Stimulated activated CD4-positive, alpha-beta T cell treated with anti-CD3 and anti-CD28 coated beads, Interleukin-4, amount 100 ng/mL, for 48 hours (primary cell): ENCODE measurements around the gene SCN8A.

Experiments
- DNase-seq, 2 donors: peaks; one replicate each; pipeline ENCODE4 v3.0.0-alpha.2; 2020; ENCODE audit warnings: low read depth in 2 of 2

SCN8A gene

GRCh38 chr12:51717326-51717925 lies 126.4 kb downstream of the SCN8A start:
- no peak for DNase-seq

DNA sequence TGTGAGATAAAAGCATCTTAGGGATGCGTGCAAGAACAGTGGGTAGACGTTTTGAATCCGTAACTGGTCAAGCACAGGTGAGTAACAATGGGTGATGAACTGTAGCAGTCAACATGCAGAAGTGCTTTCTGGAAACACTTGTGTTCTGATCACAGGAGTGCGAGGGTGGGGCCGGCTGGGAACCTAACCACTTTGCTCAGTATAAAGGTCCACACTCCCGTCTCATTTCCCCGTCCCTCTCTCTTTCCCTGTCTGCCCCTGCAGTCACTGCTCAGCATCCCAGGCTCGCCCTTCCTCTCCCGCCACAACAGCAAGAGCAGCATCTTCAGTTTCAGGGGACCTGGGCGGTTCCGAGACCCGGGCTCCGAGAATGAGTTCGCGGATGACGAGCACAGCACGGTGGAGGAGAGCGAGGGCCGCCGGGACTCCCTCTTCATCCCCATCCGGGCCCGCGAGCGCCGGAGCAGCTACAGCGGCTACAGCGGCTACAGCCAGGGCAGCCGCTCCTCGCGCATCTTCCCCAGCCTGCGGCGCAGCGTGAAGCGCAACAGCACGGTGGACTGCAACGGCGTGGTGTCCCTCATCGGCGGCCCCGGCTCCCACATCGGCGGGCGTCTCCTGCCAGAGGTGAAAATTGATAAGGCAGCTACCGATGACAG lies 130.4 kb downstream of the SCN8A start:
- peak; percentile 26 to 49 for DNase-seq

DNA sequence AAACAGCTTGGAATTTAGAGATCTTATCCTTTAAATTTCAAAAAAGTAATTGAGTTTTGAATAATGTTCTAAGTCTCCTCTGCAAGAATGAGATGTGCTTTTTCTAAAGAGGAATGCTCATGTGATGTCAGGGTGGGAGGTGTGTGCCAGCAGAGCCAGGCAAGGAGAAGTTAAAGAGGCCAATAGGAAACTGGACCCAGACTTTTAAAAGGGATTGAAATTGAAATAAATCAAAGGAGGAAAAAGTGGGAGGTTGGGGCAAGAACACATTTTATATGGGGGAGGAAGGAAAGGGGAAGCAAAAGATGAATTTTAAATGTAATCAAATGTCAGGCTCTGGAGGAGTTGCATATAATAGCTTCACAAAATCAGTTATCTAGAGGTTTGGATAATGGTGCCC lies 131.4 kb downstream of the SCN8A start:
- DNase-seq = no peak

DNA sequence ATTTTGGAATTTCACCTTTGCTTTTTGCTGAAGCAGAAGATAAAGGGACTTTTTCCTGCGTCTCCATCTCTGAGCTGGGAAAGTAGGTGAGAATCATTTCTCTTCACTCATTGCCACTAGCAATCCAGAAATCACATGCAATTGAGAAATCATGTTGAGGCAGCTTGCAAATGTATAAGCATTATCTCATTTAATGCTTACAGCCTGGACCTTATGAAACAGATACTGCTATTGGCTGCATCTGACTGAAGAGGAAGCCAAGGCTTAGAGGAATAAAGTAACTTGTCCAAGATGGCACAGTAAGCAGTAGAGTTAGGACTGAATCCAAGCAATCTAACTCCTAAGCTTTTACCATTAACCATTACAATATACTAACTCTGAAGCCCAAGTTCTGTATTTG lies 135.1 kb downstream of the SCN8A start:
- DNase-seq = no peak

DNA sequence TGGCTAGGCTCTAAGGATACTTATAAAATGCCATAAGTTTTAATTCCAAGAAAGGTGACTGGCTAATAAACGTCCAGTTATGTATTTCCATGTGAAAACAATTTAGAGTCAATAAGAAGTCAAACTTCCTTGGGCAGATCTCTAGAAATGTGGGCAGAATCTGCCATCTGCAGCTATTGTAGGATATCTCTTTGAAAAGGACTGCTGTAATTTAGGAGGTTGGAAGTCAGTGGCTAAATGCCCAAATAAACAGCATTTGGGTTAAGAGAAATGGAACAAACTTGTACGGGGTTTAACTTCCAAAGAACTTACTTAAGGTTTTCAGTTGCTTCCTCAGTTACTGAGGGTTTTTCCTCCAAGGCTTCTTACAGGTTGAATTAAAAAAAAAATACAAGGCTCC lies 135.9 kb downstream of the SCN8A start:
- DNase-seq = no peak

- no peak for DNase-seq
These were observed 138.3 kb downstream of the SCN8A start for GRCh38 chr12:51729331-51729730.

DNA sequence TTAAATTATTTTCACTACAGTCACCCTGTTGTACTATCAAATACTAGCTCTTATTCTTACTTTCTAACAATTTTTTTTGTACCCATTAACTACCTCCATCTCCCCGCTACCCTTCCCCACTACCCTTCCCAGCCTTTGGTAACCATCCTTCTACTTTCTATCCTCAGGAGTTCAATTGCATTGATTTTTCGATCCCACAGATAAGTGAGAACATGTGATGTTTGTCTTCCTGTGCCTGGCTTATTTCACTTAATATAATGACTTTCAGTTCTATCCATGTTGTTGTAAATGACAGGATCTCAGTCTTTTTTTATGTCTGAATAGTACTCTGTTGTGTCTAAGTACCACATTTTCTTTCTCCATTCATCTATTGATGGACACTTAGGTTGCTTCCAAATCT lies 139.7 kb downstream of the SCN8A start:
- DNase-seq = no peak

- no peak for DNase-seq
These were observed 149.5 kb downstream of the SCN8A start for GRCh38 chr12:51740536-51740935.

DNA sequence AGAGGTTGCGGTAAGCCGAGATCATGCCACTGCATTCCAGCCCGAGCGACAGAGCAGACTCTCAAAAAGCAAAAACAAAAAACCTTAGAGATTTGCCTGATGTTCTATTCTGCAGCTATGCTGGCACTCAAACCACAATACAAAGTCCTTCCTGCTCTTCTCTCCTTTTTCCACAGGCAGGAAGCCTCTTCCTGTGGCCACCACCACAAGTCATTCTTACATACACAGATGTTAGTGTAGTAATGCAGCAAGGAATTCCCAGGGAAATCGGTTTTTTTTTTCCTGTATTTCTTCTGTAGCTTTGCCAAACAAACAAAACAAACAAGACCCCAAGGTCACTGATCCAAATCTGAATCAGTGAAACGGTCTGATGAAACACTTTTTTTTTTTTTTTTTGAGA lies 153.2 kb downstream of the SCN8A start:
- no peak for DNase-seq

- no peak for DNase-seq
These were observed 153.9 kb downstream of the SCN8A start for GRCh38 chr12:51744957-51745356.

DNA sequence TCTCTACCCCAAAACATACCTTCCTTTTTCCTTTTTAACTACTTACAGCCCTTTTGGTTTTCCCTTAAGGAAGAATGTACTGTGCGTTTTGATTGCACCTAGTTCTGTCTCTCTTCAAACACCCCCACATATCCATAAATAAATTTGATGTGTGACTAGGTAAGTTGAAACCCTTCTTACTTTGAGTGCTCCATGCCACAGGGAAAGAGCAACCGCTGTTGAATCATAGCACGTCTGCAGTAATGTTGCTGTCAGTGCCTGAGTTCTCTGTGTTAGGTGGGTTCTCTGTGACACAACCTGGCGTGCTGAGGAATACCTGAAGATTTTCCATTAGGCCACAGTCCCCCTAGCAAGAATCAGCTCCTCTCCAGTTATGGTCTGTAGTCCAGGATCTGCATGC lies 155.4 kb downstream of the SCN8A start:
- no peak for DNase-seq

- DNase-seq = no peak
These were observed 157.2 kb downstream of the SCN8A start for GRCh38 chr12:51748235-51748634.

GRCh38 chr12:51749206-51749985 lies 158.4 kb downstream of the SCN8A start:
- no peak for DNase-seq

GRCh38 chr12:51749986-51750317 lies 158.9 kb downstream of the SCN8A start:
- DNase-seq = no peak

DNA sequence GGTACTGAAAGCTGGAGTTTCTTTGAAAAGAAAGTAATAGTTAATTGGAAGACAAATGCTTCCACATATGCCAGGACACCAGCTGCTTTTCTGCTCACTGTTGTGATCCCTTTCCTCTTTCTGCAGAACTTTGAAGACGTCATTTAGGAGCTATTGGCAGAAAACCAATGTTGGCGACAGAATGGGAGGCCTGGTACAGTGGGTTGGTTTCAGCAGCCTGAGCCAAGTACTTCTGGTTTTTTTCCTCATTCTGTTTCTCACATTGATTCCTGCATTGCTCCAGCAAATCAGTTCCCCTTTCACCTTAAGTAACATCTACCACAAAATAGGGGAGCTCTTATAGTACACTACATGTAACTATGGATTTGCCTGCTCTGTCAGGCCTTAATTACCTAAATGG lies 160.6 kb downstream of the SCN8A start:
- DNase-seq = no peak

DNA sequence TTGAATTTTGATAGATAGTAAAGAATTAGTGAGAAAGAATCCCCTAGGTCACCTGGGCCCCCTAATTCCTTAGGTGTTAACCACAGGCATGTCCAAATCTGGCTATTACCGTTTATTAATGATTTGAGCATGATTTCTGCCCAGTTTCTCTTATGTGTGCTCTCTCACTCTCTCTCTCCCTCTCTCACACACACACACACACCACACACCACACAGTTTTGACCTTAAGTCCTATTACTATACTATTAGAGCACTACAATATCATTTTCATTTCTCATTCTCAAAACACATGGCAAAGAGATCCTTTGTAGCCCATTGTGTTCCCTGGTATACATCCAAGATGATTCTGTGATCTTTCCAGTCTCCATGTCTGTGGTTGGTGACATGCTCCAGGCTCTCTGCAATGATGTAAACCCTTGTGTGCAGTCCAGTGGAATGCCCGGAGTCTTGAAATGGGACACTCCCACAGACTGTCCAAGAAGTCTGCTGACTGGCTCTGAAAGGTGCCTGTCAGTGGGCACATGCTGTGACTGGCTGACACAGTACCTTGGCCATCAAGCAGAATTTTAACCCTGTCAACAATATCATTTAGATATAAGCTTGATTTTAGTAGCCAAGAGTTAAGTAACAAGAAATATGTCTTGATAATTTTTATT lies 161.3 kb downstream of the SCN8A start:
- no peak for DNase-seq

GRCh38 chr12:51753980-51754675 lies 163.1 kb downstream of the SCN8A start:
- DNase-seq = no peak

- no peak for DNase-seq
These were observed 164.2 kb downstream of the SCN8A start for GRCh38 chr12:51755251-51755650.

- DNase-seq = no peak
These were observed 168.1 kb downstream of the SCN8A start for GRCh38 chr12:51759175-51759574.

DNA sequence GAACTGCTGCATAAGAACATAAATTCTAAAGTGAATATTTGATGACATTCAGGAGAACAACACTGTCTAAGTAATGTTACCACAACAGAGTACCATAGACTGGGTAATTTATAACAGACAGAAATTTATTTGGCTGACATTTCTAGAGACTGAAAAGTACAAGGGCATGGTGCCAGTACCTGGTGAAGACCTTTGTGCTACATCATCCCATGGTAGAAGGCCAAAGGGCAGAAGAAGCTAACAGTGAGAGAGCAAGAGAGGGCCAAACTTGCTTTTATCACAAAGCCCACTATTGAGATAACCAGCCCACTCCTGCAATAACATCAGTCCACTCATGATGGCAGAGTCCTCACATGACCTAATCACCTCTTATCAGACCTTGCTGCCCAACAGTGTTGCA lies 168.7 kb downstream of the SCN8A start:
- no peak for DNase-seq

- DNase-seq = no peak
These were observed 169.2 kb downstream of the SCN8A start for GRCh38 chr12:51760231-51760630.

- DNase-seq = no peak
These were observed 172.7 kb downstream of the SCN8A start for GRCh38 chr12:51763743-51764142.
